NOMO-1 (cell line): ENCODE results near the gene ENPP3.
"Not testable (repeated sequence)": the region's sequence is repeated elsewhere in the genome, so short reads cannot be mapped to it uniquely, and the experiment has no call there.

ENCODE experiments used
- DNase-seq, 2 experiments: peaks; one replicate each; lab custom pipeline; 2025; ENCODE audit not compliant: unreplicated experiment in 2 of 2; lab: John Stamatoyannopoulos, UW

ENPP3 gene

GRCh38 chr6:131682442-131682841 lies 45.3 kb downstream of the ENPP3 start:
- DNase-seq = no peak

GRCh38 chr6:131683479-131683878 lies 46.4 kb downstream of the ENPP3 start:
- DNase-seq = no peak

- DNase-seq = no peak
Observed at GRCh38 chr6:131685266-131685780, 48.2 kb downstream of the ENPP3 start.

GRCh38 chr6:131687022-131687421 lies 49.9 kb downstream of the ENPP3 start:
- DNase-seq = no peak

GRCh38 chr6:131688286-131688685 lies 51.2 kb downstream of the ENPP3 start:
- no peak for DNase-seq

- DNase-seq = no peak
Observed at GRCh38 chr6:131692031-131692430, 54.9 kb downstream of the ENPP3 start.

- DNase-seq = no peak
Observed at GRCh38 chr6:131692589-131692988, 55.5 kb downstream of the ENPP3 start.

- no peak for DNase-seq
Observed at GRCh38 chr6:131693384-131693783, 56.3 kb downstream of the ENPP3 start.

- DNase-seq = peak in 1 of 2 experiments; percentile 28
Observed at GRCh38 chr6:131694832-131695426, 57.8 kb downstream of the ENPP3 start.

GRCh38 chr6:131696956-131697355 lies 59.9 kb downstream of the ENPP3 start:
- DNase-seq = no peak

- not testable (repeated sequence) for DNase-seq
Observed at GRCh38 chr6:131700851-131701250, 63.7 kb downstream of the ENPP3 start.

- DNase-seq = not testable (repeated sequence)
Observed at GRCh38 chr6:131703905-131704304, 66.8 kb downstream of the ENPP3 start.

- DNase-seq = not testable (repeated sequence)
Observed at GRCh38 chr6:131710917-131711316, 73.8 kb downstream of the ENPP3 start, which contains the start of gene CTAGE9. CTAGE9 (minus strand) TSS chr6:131711017; CDS start chr6:131711017, 0 bp downstream.

GRCh38 chr6:131715567-131715966 lies 78.5 kb downstream of the ENPP3 start:
- not testable (repeated sequence) for DNase-seq

- DNase-seq = no peak
Observed at GRCh38 chr6:131717836-131718542, 80.9 kb downstream of the ENPP3 start.

GRCh38 chr6:131721161-131721560 lies 84.1 kb downstream of the ENPP3 start:
- DNase-seq = no peak

GRCh38 chr6:131724114-131724513 lies 87.0 kb downstream of the ENPP3 start:
- DNase-seq = no peak

- DNase-seq = no peak
Observed at GRCh38 chr6:131727467-131727866, 90.4 kb downstream of the ENPP3 start.

- DNase-seq = no peak
Observed at GRCh38 chr6:131727868-131728267, 90.8 kb downstream of the ENPP3 start.

- no peak for DNase-seq
Observed at GRCh38 chr6:131728296-131728939, 91.3 kb downstream of the ENPP3 start.

- DNase-seq = no peak
Observed at GRCh38 chr6:131729550-131729949, 92.4 kb downstream of the ENPP3 start.

- no peak for DNase-seq
Observed at GRCh38 chr6:131730264-131730663, 93.2 kb downstream of the ENPP3 start.
